WTC11 (cell line): ENCODE data around the gene GABRR1.

Experiments used
- CREM ChIP-seq: sonication (generic); formaldehyde crosslinking; IDR thresholded peaks from 2 replicates; pipeline ENCODE4 v1.8.1; 2022; ENCODE audit warnings: mild to moderate bottlenecking, missing genetic modification reagents, moderate library complexity
- MXD4 ChIP-seq: fragments of 250-450 bp; sonication (Bioruptor Pico); IDR thresholded peaks from 2 replicates; pipeline ENCODE4 v1.8.0; 2021; ENCODE audit warnings: mild to moderate bottlenecking, moderate library complexity, borderline replicate concordance
- TCF7 ChIP-seq: sonication (generic); formaldehyde crosslinking; IDR thresholded peaks from 2 replicates; pipeline ENCODE4 v1.8.0; 2022; ENCODE audit warnings: mild to moderate bottlenecking, low read depth, missing genetic modification reagents, moderate library complexity
- TEAD1 ChIP-seq: sonication (generic); formaldehyde crosslinking; IDR thresholded peaks from 2 replicates; pipeline ENCODE4 v1.8.0; 2022; ENCODE audit warnings: mild to moderate bottlenecking, missing genetic modification reagents
- TF ChIP-seq, protein P1 (sequence below): fragments of 200-600 bp; IDR thresholded peaks from 2 replicates; pipeline ENCODE4 v1.8.0; 2022; ENCODE audit warnings: antibody characterized with exemption
- TF ChIP-seq, protein P2 (sequence below): sonication (generic); formaldehyde crosslinking; IDR thresholded peaks from 2 replicates; pipeline ENCODE4 v1.8.0; 2022; ENCODE audit warnings: mild to moderate bottlenecking, missing genetic modification reagents
- TF ChIP-seq, protein P3 (sequence below): sonication (generic); formaldehyde crosslinking; IDR thresholded peaks from 2 replicates; pipeline ENCODE4 v1.8.0; 2023; ENCODE audit warnings: missing genetic modification reagents

DNA sequence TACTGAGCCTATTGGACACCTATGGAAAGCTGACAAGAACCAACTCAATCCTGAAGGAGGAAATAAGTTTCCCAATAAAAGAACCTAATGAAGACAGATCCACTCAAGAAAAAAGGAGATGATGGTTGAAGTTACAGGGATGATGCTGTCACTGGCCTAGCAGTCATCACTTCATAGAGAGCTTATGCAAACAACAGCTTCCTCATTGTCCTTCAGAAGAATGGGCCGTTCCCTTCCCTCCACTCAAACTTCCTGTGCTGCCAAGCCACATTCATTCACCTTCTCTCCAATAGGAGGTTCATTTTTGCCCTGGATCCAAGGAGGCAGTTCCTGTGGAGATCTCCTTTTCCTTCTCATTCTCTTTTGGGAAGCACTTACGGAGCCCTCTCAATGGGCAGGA lies 85.1 kb downstream of the GABRR1 start:
- TF ChIP-seq, protein P1, sequence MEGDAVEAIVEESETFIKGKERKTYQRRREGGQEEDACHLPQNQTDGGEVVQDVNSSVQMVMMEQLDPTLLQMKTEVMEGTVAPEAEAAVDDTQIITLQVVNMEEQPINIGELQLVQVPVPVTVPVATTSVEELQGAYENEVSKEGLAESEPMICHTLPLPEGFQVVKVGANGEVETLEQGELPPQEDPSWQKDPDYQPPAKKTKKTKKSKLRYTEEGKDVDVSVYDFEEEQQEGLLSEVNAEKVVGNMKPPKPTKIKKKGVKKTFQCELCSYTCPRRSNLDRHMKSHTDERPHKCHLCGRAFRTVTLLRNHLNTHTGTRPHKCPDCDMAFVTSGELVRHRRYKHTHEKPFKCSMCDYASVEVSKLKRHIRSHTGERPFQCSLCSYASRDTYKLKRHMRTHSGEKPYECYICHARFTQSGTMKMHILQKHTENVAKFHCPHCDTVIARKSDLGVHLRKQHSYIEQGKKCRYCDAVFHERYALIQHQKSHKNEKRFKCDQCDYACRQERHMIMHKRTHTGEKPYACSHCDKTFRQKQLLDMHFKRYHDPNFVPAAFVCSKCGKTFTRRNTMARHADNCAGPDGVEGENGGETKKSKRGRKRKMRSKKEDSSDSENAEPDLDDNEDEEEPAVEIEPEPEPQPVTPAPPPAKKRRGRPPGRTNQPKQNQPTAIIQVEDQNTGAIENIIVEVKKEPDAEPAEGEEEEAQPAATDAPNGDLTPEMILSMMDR = no peak
- TF ChIP-seq CREM (CRISPR knock-in tag) = no peak
- TF ChIP-seq, protein P2, sequence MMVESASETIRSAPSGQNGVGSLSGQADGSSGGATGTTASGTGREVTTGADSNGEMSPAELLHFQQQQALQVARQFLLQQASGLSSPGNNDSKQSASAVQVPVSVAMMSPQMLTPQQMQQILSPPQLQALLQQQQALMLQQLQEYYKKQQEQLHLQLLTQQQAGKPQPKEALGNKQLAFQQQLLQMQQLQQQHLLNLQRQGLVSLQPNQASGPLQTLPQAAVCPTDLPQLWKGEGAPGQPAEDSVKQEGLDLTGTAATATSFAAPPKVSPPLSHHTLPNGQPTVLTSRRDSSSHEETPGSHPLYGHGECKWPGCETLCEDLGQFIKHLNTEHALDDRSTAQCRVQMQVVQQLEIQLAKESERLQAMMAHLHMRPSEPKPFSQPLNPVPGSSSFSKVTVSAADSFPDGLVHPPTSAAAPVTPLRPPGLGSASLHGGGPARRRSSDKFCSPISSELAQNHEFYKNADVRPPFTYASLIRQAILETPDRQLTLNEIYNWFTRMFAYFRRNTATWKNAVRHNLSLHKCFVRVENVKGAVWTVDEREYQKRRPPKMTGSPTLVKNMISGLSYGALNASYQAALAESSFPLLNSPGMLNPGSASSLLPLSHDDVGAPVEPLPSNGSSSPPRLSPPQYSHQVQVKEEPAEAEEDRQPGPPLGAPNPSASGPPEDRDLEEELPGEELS (CRISPR knock-in tag) = no peak
- TF ChIP-seq, protein P3, sequence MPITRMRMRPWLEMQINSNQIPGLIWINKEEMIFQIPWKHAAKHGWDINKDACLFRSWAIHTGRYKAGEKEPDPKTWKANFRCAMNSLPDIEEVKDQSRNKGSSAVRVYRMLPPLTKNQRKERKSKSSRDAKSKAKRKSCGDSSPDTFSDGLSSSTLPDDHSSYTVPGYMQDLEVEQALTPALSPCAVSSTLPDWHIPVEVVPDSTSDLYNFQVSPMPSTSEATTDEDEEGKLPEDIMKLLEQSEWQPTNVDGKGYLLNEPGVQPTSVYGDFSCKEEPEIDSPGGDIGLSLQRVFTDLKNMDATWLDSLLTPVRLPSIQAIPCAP (CRISPR knock-in tag) = no peak
- no peak for TF ChIP-seq TEAD1 (CRISPR knock-in tag)
- no peak for TF ChIP-seq TCF7
- no peak for TF ChIP-seq MXD4 (CRISPR knock-in tag)
